CD4-positive, alpha-beta T cell (primary cell): ENCODE data around the gene ARHGEF10L. TPM values are rescaled to one million over a fixed set of nuclear protein-coding genes. Genes with fewer than 3 reads are reported as not detected.

Experiments
- ATAC-seq: fragments of 200-7000 bp; cut with Tn5 transposase; one replicate; pipeline ENCODE4 v1.10.0; 2022; ENCODE audit warnings: mild to moderate bottlenecking; ENCODE audit not compliant: poor library complexity
- CTCF ChIA-PET: fragments of 350-600 bp; sonication (Branson Sonifier 250); formaldehyde crosslinking; loops from one replicate; lab custom pipeline; 2021; ENCODE audit warnings: antibody characterized with exemption, inconsistent platforms; lab: Charles Lee
- POLR2A ChIA-PET: fragments of 350-600 bp; sonication (Branson Sonifier 250); formaldehyde crosslinking; loops from one replicate; lab custom pipeline; 2021; ENCODE audit warnings: antibody characterized with exemption, inconsistent platforms; lab: Charles Lee
- DNase-seq, 14 experiments: peaks; one replicate each; pipeline ENCODE4 v3.0.0-alpha.2; 2013 to 2020; ENCODE audit warnings: mixed read lengths in 2 of 14
- H3K27ac ChIP-seq, 2 donors: one replicate each; pipeline versions ENCODE4 v1.5.1 to v1.7.0; 2013; ENCODE audit warnings: low read length in 2 of 2, low read depth in 1 of 2, mild to moderate bottlenecking in 1 of 2
- H3K27me3 ChIP-seq, 2 experiments: 1 replicate in 1 of 2; 2 replicates in 1 of 2; pipeline versions ENCODE4 v1.6.1 to v1.7.0; 2013; ENCODE audit warnings: low read length in 2 of 2, control low read depth in 1 of 2, mild to moderate bottlenecking in 1 of 2, moderate library complexity in 1 of 2; ENCODE audit not compliant: insufficient read depth in 2 of 2, control insufficient read depth in 1 of 2
- H3K36me3 ChIP-seq: one replicate; pipeline ENCODE4 v1.6.1; 2013; ENCODE audit warnings: low read length, control low read depth; ENCODE audit not compliant: insufficient read depth
- H3K4me1 ChIP-seq: one replicate; pipeline ENCODE4 v1.6.1; 2013; ENCODE audit warnings: low read length, control low read depth; ENCODE audit not compliant: insufficient read depth
- H3K4me3 ChIP-seq: one replicate; pipeline ENCODE4 v1.5.1; 2013; ENCODE audit warnings: mild to moderate bottlenecking, low read length, moderate library complexity
- H3K9me3 ChIP-seq, 2 experiments: 1 replicate in 1 of 2; 2 replicates in 1 of 2; pipeline versions ENCODE4 v1.6.1 to v1.7.0; 2013; ENCODE audit warnings: low read length in 2 of 2, mild to moderate bottlenecking in 2 of 2, control low read depth in 1 of 2, moderate library complexity in 1 of 2; ENCODE audit not compliant: control insufficient read depth in 1 of 2, insufficient read depth in 1 of 2
- H3K27ac Mint-ChIP-seq: one replicate; pipeline ENCODE4 v1.8.0; 2020; ENCODE audit warnings: mixed read lengths
- H3K27me3 Mint-ChIP-seq: one replicate; pipeline ENCODE4 v1.8.0; 2021; ENCODE audit warnings: mixed read lengths
- H3K36me3 Mint-ChIP-seq: one replicate; pipeline ENCODE4 v1.8.0; 2021; ENCODE audit warnings: low read depth, mixed read lengths
- H3K4me1 Mint-ChIP-seq: one replicate; pipeline ENCODE4 v1.8.0; 2021; ENCODE audit warnings: low read depth, mixed read lengths
- H3K4me3 Mint-ChIP-seq: one replicate; pipeline ENCODE4 v1.8.0; 2020; ENCODE audit warnings: mild to moderate bottlenecking, mixed read lengths
- H3K9me3 Mint-ChIP-seq: one replicate; pipeline ENCODE4 v1.8.0; 2020; ENCODE audit warnings: mixed read lengths
- CTCF ChIP-seq: fragments of 200-600 bp; IDR thresholded peaks from one replicate; pipeline ENCODE4 v1.8.0; 2022; ENCODE audit warnings: antibody characterized with exemption, mild to moderate bottlenecking
- intact Hi-C, 2 experiments: fragments of 100-400 bp; cut with DNase I in 1 of 2; cut with micrococcal nuclease in 1 of 2; formaldehyde crosslinking; loops; one replicate each; pipeline versions ENCODE4 v1.15.1 to v1.9.0; 2023 to 2025; cut with DNase I, micrococcal nuclease
- total RNA-seq, 174 experiments: library from RNA in 2 of 174; stranded (reverse) in 2 of 174; gene quantifications; one replicate each; pipeline ENCODE4 v1.2.3 and lab custom pipeline; 2021 to 2026

ARHGEF10L gene
- total RNA-seq, 2 experiments from 2014 or later, result 0.11 to 0.22 TPM

- ChIA-PET POLR2A (no interaction called here), CTCF (no interaction called here)
- no peak overlapping the region for H3K4me3 Mint-ChIP-seq
- Histone ChIP-seq H3K4me1 (no peaks in the 10 kb centered on the region), H3K27ac (no peak overlapping the region), H3K27me3 (no peaks in the 10 kb centered on the region), H3K4me3 (no peak overlapping the region), H3K9me3 (peaks cover 0 to 4% of the 10 kb centered on the region in 2 experiments), H3K36me3 (no peaks in the 10 kb centered on the region)
- H3K36me3 Mint-ChIP-seq, result no peaks in the 10 kb centered on the region
- no peak for TF ChIP-seq CTCF
- intact Hi-C loops, result no loop called here
- no peaks in the 10 kb centered on the region for H3K9me3 Mint-ChIP-seq
- peaks cover 4% of the 10 kb centered on the region for H3K27me3 Mint-ChIP-seq
- no peak for DNase-seq
- no peaks in the 10 kb centered on the region for H3K4me1 Mint-ChIP-seq
- no peak overlapping the region for H3K27ac Mint-ChIP-seq
- ATAC-seq, result no peak
These were observed 172.4 kb downstream of the ARHGEF10L start for GRCh38 chr1:17711941-17712340.

GRCh38 chr1:17713993-17714392 lies 174.5 kb downstream of the ARHGEF10L start:
- Histone ChIP-seq H3K4me3 (no peak overlapping the region), H3K9me3 (peaks cover 0 to 17% of the 10 kb centered on the region in 2 experiments), H3K27ac (no peak overlapping the region), H3K4me1 (no peaks in the 10 kb centered on the region), H3K27me3 (no peaks in the 10 kb centered on the region), H3K36me3 (no peaks in the 10 kb centered on the region)
- DNase-seq, result no peak
- Mint-ChIP-seq H3K9me3 (no peaks in the 10 kb centered on the region), H3K4me1 (no peaks in the 10 kb centered on the region), H3K36me3 (no peaks in the 10 kb centered on the region), H3K27me3 (peaks cover 4% of the 10 kb centered on the region), H3K27ac (no peak overlapping the region), H3K4me3 (no peak overlapping the region)
- ChIA-PET CTCF (no interaction called here), POLR2A (no interaction called here)
- intact Hi-C loops, result no loop called here
- no peak for TF ChIP-seq CTCF
- ATAC-seq, result no peak

GRCh38 chr1:17717594-17718535 lies 178.4 kb downstream of the ARHGEF10L start:
- ATAC-seq (no peak), DNase-seq (no peak)
- Histone ChIP-seq H3K4me1 (no peaks in the 10 kb centered on the region), H3K27ac (no peak overlapping the region), H3K27me3 (peaks cover 0 to 5% of the 10 kb centered on the region in 2 experiments), H3K36me3 (no peaks in the 10 kb centered on the region), H3K4me3 (no peak overlapping the region), H3K9me3 (peaks cover 0 to 13% of the 10 kb centered on the region in 2 experiments)
- intact Hi-C loops, result no loop called here
- POLR2A ChIA-PET, result no interaction called here
- Mint-ChIP-seq H3K27me3 (peaks cover 4% of the 10 kb centered on the region), H3K9me3 (no peaks in the 10 kb centered on the region), H3K36me3 (no peaks in the 10 kb centered on the region), H3K27ac (no peak overlapping the region), H3K4me3 (no peak overlapping the region), H3K4me1 (no peaks in the 10 kb centered on the region)
- CTCF ChIA-PET, result no interaction called here
- no peak for TF ChIP-seq CTCF
